CD14-positive monocyte (primary cell): Measurements from ENCODE around the gene ERC1. TPM values are rescaled to one million over a fixed set of nuclear protein-coding genes. Genes with fewer than 3 reads are reported as not detected.
"Not testable (repeated sequence)": the region's sequence is repeated elsewhere in the genome, so short reads cannot be mapped to it uniquely, and the experiment has no call there.

ENCODE experiments used
- DNase-seq, 3 donors: peaks; one replicate each; pipeline ENCODE4 v3.0.0-alpha.2; 2011 to 2022
- H2AFZ ChIP-seq: 2 replicates; pipeline ENCODE4 v1.6.0; 2012; ENCODE audit warnings: mild to moderate bottlenecking, low read depth, low read length, inconsistent platforms; ENCODE audit not compliant: insufficient read depth, poor library complexity, severe bottlenecking
- H3K27ac ChIP-seq, 2 donors: 1 replicate in 1 of 2; 2 replicates in 1 of 2; pipeline ENCODE4 v1.5.1; 2012 to 2013; ENCODE audit warnings: low read length in 2 of 2, control low read depth in 1 of 2, inconsistent platforms in 1 of 2, low read depth in 1 of 2, mild to moderate bottlenecking in 1 of 2
- H3K27me3 ChIP-seq, 2 donors: one replicate each; pipeline versions ENCODE4 v1.6.0 to v1.6.1; 2011 to 2013; ENCODE audit warnings: low read length in 2 of 2; ENCODE audit not compliant: control insufficient read depth in 2 of 2, insufficient read depth in 2 of 2
- H3K36me3 ChIP-seq, 2 donors: replicated peaks in 1 of 2; 1 replicate in 1 of 2; 2 replicates in 1 of 2; pipeline versions ENCODE4 v1.5.1 to v1.6.1; 2012 to 2013; ENCODE audit warnings: low read length in 2 of 2, control low read depth in 1 of 2, inconsistent platforms in 1 of 2, mild to moderate bottlenecking in 1 of 2; ENCODE audit not compliant: insufficient read depth in 2 of 2, control insufficient read depth in 1 of 2
- H3K4me1 ChIP-seq, 2 donors: 1 replicate in 1 of 2; 2 replicates in 1 of 2; pipeline versions ENCODE4 v1.5.1 to v1.6.1; 2012 to 2013; ENCODE audit warnings: low read length in 2 of 2, control low read depth in 1 of 2, inconsistent platforms in 1 of 2, mild to moderate bottlenecking in 1 of 2, moderate library complexity in 1 of 2; ENCODE audit not compliant: insufficient read depth in 2 of 2, control insufficient read depth in 1 of 2
- H3K4me2 ChIP-seq: replicated peaks from 2 replicates; pipeline ENCODE3; 2012; ENCODE audit warnings: low read length, moderate library complexity, mild to moderate bottlenecking; ENCODE audit not compliant: poor library complexity, severe bottlenecking; ENCODE audit errors: extremely low read depth
- H3K4me3 ChIP-seq, 3 experiments: fragments of 200-600 bp in 1 of 3; sonication (generic) in 1 of 3; replicated peaks in 1 of 3; 1 replicate in 2 of 3; 2 replicates in 1 of 3; pipeline ENCODE4 v1.5.1; 2011 to 2013; ENCODE audit warnings: low read length in 3 of 3, mild to moderate bottlenecking in 3 of 3, control low read depth in 2 of 3, low read depth in 2 of 3, inconsistent platforms in 1 of 3, moderate library complexity in 1 of 3
- H3K79me2 ChIP-seq: 2 replicates; pipeline ENCODE4 v1.6.0; 2012; ENCODE audit warnings: mild to moderate bottlenecking, control low read depth, inconsistent platforms, low read length, moderate library complexity; ENCODE audit not compliant: insufficient read depth
- H3K9ac ChIP-seq: 2 replicates; pipeline ENCODE4 v1.6.0; 2017; ENCODE audit warnings: low read length, mild to moderate bottlenecking; ENCODE audit not compliant: insufficient read depth, poor library complexity, severe bottlenecking
- H3K9me3 ChIP-seq, 2 donors: replicated peaks in 1 of 2; 1 replicate in 1 of 2; 2 replicates in 1 of 2; pipeline versions ENCODE4 v1.5.1 to v1.6.1; 2012 to 2013; ENCODE audit warnings: low read length in 2 of 2, control low read depth in 1 of 2; ENCODE audit not compliant: control insufficient read depth in 1 of 2, insufficient read depth in 1 of 2
- H4K20me1 ChIP-seq: 2 replicates; pipeline ENCODE4 v1.6.0; 2012; ENCODE audit warnings: mild to moderate bottlenecking, low read length, control low read depth, moderate library complexity; ENCODE audit not compliant: insufficient read depth
- H3K27ac Mint-ChIP-seq, 7 donors: one replicate each; pipeline ENCODE4 v1.8.0; 2020; ENCODE audit warnings: mild to moderate bottlenecking in 7 of 7, mixed read lengths in 7 of 7, moderate library complexity in 6 of 7, inconsistent platforms in 2 of 7
- H3K27me3 Mint-ChIP-seq, 3 donors: one replicate each; pipeline ENCODE4 v1.8.0; 2021 to 2022; ENCODE audit warnings: low read depth in 3 of 3, mild to moderate bottlenecking in 3 of 3, mixed read lengths in 3 of 3, moderate library complexity in 3 of 3, inconsistent platforms in 1 of 3
- H3K36me3 Mint-ChIP-seq, 2 donors: one replicate each; pipeline ENCODE4 v1.8.0; 2020; ENCODE audit warnings: mixed read lengths in 2 of 2, inconsistent platforms in 1 of 2, mild to moderate bottlenecking in 1 of 2
- H3K4me1 Mint-ChIP-seq: one replicate; pipeline ENCODE4 v1.8.0; 2020; ENCODE audit warnings: mild to moderate bottlenecking, mixed read lengths
- H3K4me3 Mint-ChIP-seq, 2 donors: one replicate each; pipeline ENCODE4 v1.8.0; 2020; ENCODE audit warnings: mild to moderate bottlenecking in 2 of 2, mixed read lengths in 2 of 2, moderate library complexity in 1 of 2
- H3K9me3 Mint-ChIP-seq, 7 donors: one replicate each; pipeline ENCODE4 v1.8.0; 2020 to 2022; ENCODE audit warnings: mixed read lengths in 7 of 7, mild to moderate bottlenecking in 6 of 7, moderate library complexity in 6 of 7, inconsistent platforms in 2 of 7
- CTCF ChIP-seq: fragments of 200-600 bp; IDR thresholded peaks from one replicate; pipeline ENCODE4 v1.8.0; 2022; ENCODE audit warnings: antibody characterized with exemption, mild to moderate bottlenecking
- WGBS: methylation state at CpG from one replicate; pipeline ENCODE4 v1.1.5; 2013; ENCODE audit warnings: missing lambda C conversion rate; ENCODE audit not compliant: insufficient coverage; 5-methylcytosine and 5-hydroxymethylcytosine counted together
- intact Hi-C, 2 donors: fragments of 100-400 bp; cut with micrococcal nuclease; formaldehyde crosslinking; loops; one replicate each; pipeline versions ENCODE4 v1.15.0 to v1.15.1; 2023
- polyA plus RNA-seq, 3 donors: library from polyadenylated mRNA; depleted of rRNA in 1 of 3; unstranded in 2 of 3; stranded (reverse) in 1 of 3; fragments of 300-500 nt in 2 of 3; fragments of >200 nt in 1 of 3; fragmentation: Illumina TruSeq in 2 of 3; gene quantifications; 1 replicate in 2 of 3; 2 replicates in 1 of 3; pipeline ENCODE4 v1.2.3, GENCODE V29; 2012 to 2021

ERC1 gene
- polyA plus RNA-seq, 3 donors = 4.0 to 14.3 (median 5.1) TPM

GRCh38 chr12:1353451-1353850, 362.4 kb downstream of the ERC1 start:
- Histone ChIP-seq H3K27ac (no peak overlapping the region), H3K9ac (no peak overlapping the region), H3K27me3 (no peaks in the 10 kb centered on the region), H2AFZ (no peak overlapping the region), H3K9me3 (no peaks in the 10 kb centered on the region), H3K4me3 (no peak overlapping the region), H3K36me3 (no peaks in the 10 kb centered on the region), H3K4me1 (no peaks in the 10 kb centered on the region), H3K4me2 (no peak overlapping the region), H4K20me1 (no peaks in the 10 kb centered on the region), H3K79me2 (no peaks in the 10 kb centered on the region)
- no peak for TF ChIP-seq CTCF
- peaks cover 0 to 2% (median 0%) of the 10 kb centered on the region in 3 donors for H3K27me3 Mint-ChIP-seq
- intact Hi-C loops = no loop called here
- H3K36me3 Mint-ChIP-seq = peaks cover 4 to 8% of the 10 kb centered on the region in 2 donors
- no peaks in the 10 kb centered on the region for H3K9me3 Mint-ChIP-seq
- no peak overlapping the region for H3K4me3 Mint-ChIP-seq
- WGBS = 100% methylated on average over 2 of the region's 2 CpGs
- DNase-seq = no peak
- H3K4me1 Mint-ChIP-seq = peaks cover under 1% of the 10 kb centered on the region
- no peak overlapping the region for H3K27ac Mint-ChIP-seq

GRCh38 chr12:1355396-1355795, 364.4 kb downstream of the ERC1 start:
- no peak for DNase-seq
- peaks cover 0 to 10% of the 10 kb centered on the region in 2 donors for H3K36me3 Mint-ChIP-seq
- no peak overlapping the region for H3K9ac ChIP-seq
- no peaks in the 10 kb centered on the region for H3K4me1 ChIP-seq
- peaks cover 0 to 2% (median 0%) of the 10 kb centered on the region in 3 donors for H3K27me3 Mint-ChIP-seq
- 100% methylated on average over 3 of the region's 4 CpGs for WGBS
- H2AFZ ChIP-seq = no peak overlapping the region
- H3K9me3 Mint-ChIP-seq = no peaks in the 10 kb centered on the region
- H3K36me3 ChIP-seq = no peaks in the 10 kb centered on the region
- no peak overlapping the region for H3K4me2 ChIP-seq
- no peak for TF ChIP-seq CTCF
- intact Hi-C loops = no loop called here
- no peaks in the 10 kb centered on the region for H3K9me3 ChIP-seq
- H3K4me3 ChIP-seq = no peak overlapping the region
- no peak overlapping the region for H3K27ac Mint-ChIP-seq
- H3K27me3 ChIP-seq = no peaks in the 10 kb centered on the region
- H3K4me1 Mint-ChIP-seq = no peaks in the 10 kb centered on the region
- H3K27ac ChIP-seq = no peak overlapping the region
- no peaks in the 10 kb centered on the region for H3K79me2 ChIP-seq
- H4K20me1 ChIP-seq = no peaks in the 10 kb centered on the region
- H3K4me3 Mint-ChIP-seq = no peak overlapping the region

DNA sequence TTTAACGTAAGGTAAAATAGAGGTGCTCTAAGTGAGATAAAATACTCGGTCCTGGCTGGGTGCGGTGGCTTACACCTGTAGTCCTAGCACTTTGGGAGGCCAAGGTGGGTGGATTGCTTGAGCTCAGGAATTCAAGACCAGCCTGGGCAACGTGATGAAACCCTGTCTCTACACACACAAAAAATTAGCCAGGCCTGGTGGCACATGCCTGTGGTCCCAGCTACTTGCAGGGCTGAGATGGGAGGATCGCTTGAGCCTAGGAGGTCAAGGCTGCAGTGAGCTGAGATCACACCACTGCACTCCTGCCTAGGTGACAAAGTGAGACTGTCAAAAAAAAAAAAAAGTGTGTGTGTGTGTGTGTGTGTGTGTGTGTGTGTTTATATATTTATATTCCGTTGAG, 364.8 kb downstream of the ERC1 start:
- H3K9me3 Mint-ChIP-seq, H4K20me1 ChIP-seq, H3K4me3 ChIP-seq, H3K36me3 ChIP-seq, H3K9me3 ChIP-seq, H3K36me3 Mint-ChIP-seq, H3K27me3 ChIP-seq, H3K4me1 ChIP-seq, H3K27ac Mint-ChIP-seq, H3K79me2 ChIP-seq, H3K27ac ChIP-seq, intact Hi-C loops, DNase-seq, H3K4me1 Mint-ChIP-seq, H3K9ac ChIP-seq, H3K4me3 Mint-ChIP-seq, H3K4me2 ChIP-seq, H2AFZ ChIP-seq, H3K27me3 Mint-ChIP-seq: not testable (repeated sequence)
- no CpG with 5 or more reads among the region's 6 CpGs for WGBS
